BE2C (cell line): ENCODE measurements around the gene CFTR.
"Not testable (repeated sequence)": the region's sequence is repeated elsewhere in the genome, so short reads cannot be mapped to it uniquely, and the experiment has no call there.

Experiments used
- DNase-seq: peaks from one replicate; pipeline ENCODE4 v3.0.0-alpha.2; 2020
- H3K27me3 ChIP-seq: fragments of 250-450 bp; sonication (Bioruptor Pico); 2 replicates; pipeline ENCODE4 v1.5.1; 2020; ENCODE audit warnings: mild to moderate bottlenecking
- H3K36me3 ChIP-seq: fragments of 250-450 bp; sonication (Bioruptor Pico); 2 replicates; pipeline ENCODE4 v1.5.1; 2020; ENCODE audit warnings: mild to moderate bottlenecking
- H3K4me1 ChIP-seq: fragments of 250-450 bp; sonication (Bioruptor Pico); 2 replicates; pipeline ENCODE4 v1.5.1; 2020
- H3K4me3 ChIP-seq: 2 replicates; pipeline ENCODE4 v1.5.1; 2011; ENCODE audit warnings: low read depth, low read length
- H3K9me3 ChIP-seq: fragments of 250-450 bp; sonication (Bioruptor Pico); 2 replicates; pipeline ENCODE4 v1.5.1; 2020
- TF ChIP-seq, protein P1 (sequence below): IDR thresholded peaks from 2 replicates; pipeline ENCODE4 v1.5.1; 2012; ENCODE audit warnings: mild to moderate bottlenecking, low read depth, low read length

CFTR gene

DNA sequence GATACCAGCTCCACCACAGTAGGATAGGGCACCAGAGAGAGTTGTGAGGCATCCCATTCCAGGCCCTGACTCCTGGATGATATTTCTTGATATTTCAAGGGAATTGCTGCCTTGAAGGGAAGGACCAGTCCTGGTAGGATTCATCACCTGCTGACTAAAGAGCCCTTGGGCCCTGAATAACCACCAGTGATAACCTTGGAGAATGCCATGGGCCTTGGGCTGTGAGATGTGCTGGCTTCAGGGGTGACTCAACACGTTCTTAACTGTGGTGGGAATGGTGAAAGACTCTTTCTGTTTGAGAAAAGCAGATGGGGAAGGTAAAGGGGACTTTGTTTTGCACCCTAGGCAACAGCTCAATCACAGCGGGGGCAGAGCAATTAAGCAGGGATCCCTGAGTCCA, 31.2 kb upstream of the CFTR start:
- Histone ChIP-seq H3K36me3 (no peaks in the 10 kb centered on the region), H3K9me3 (no peaks in the 10 kb centered on the region), H3K4me3 (no peak overlapping the region), H3K27me3 (no peaks in the 10 kb centered on the region), H3K4me1 (no peaks in the 10 kb centered on the region)
- no peak for DNase-seq
- TF ChIP-seq, protein P1, sequence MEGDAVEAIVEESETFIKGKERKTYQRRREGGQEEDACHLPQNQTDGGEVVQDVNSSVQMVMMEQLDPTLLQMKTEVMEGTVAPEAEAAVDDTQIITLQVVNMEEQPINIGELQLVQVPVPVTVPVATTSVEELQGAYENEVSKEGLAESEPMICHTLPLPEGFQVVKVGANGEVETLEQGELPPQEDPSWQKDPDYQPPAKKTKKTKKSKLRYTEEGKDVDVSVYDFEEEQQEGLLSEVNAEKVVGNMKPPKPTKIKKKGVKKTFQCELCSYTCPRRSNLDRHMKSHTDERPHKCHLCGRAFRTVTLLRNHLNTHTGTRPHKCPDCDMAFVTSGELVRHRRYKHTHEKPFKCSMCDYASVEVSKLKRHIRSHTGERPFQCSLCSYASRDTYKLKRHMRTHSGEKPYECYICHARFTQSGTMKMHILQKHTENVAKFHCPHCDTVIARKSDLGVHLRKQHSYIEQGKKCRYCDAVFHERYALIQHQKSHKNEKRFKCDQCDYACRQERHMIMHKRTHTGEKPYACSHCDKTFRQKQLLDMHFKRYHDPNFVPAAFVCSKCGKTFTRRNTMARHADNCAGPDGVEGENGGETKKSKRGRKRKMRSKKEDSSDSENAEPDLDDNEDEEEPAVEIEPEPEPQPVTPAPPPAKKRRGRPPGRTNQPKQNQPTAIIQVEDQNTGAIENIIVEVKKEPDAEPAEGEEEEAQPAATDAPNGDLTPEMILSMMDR: no peak

DNA sequence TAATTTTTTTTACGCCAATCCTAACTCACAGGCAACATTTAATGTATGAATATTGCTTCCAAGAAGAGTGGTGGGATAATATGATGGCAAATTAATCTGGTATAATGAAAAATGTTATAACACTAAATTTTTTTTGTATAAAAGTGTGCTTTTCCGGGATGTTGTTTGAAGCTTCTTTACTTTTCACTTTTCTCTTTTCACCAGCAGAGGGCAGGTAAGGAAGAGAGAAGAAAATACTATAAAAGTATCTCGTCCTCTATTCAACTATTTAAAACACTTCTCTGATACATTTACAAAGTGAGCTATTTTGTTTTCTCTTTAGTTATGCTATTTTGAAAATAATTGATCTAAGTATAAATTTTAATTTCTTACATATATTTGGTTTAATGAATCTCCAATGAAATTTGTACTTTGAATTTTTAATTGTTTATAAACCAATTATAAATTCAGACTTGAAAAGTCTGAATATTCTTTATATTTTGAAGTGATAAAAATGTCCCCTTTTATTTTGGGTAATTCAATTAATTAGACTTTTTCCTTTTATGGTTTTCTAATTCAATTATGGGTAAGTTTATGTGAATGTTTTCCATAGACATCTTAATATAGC, 20.7 kb upstream of the CFTR start:
- TF ChIP-seq, protein P1: peak; percentile 66
- H3K4me1 ChIP-seq: no peaks in the 10 kb centered on the region
- no peaks in the 10 kb centered on the region for H3K36me3 ChIP-seq
- H3K4me3 ChIP-seq: no peak overlapping the region
- H3K9me3 ChIP-seq: no peaks in the 10 kb centered on the region
- 0 out of 2 replicates have a peak, but pooled peaks cover 2% of the 10 kb centered on the region for H3K27me3 ChIP-seq
- DNase-seq: no peak

DNA sequence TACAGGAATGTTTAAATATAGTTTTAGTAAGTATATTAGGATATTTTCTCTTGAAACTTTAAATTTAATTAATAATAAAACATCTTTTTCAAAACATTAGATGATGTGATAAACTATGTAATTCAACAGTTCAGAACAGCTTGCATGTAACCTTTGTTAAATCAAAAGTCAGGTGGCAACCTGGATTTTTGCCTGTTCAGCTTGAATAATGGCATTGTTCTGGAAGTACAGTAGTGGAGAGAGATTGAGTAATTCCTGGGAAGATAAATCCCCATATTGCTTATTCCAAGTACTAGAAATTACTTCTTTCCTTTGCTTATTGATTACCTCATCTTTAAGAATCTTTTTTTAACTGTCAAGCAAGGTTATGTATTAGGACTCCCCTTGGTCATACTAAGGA, 20.1 kb upstream of the CFTR start:
- no peak overlapping the region for H3K4me3 ChIP-seq
- 0 out of 2 replicates have a peak, but pooled peaks cover 2% of the 10 kb centered on the region for H3K27me3 ChIP-seq
- H3K9me3 ChIP-seq: no peaks in the 10 kb centered on the region
- H3K36me3 ChIP-seq: no peaks in the 10 kb centered on the region
- no peaks in the 10 kb centered on the region for H3K4me1 ChIP-seq
- TF ChIP-seq, protein P1: no peak
- no peak for DNase-seq

DNA sequence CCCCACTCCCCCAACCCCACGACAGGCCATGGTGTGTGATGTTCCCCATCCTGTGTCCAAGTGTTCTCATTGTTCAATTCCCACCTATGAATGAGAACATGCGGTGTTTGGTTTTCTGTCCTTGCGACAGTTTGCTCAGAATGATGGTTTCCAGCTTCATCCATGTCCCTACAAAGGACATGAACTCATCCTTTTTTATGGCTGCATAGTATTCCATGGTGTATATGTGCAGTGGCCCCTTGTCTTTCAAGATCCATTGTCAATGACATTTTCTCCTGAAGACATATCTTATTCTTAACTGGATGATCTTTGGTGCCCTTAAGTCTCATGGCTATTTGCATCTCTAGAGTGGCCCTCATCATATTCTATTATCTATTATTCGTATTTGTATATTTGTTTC, 19.0 kb upstream of the CFTR start:
- not testable (repeated sequence) for H3K27me3 ChIP-seq, H3K4me1 ChIP-seq, H3K4me3 ChIP-seq, H3K9me3 ChIP-seq, DNase-seq, H3K36me3 ChIP-seq

DNA sequence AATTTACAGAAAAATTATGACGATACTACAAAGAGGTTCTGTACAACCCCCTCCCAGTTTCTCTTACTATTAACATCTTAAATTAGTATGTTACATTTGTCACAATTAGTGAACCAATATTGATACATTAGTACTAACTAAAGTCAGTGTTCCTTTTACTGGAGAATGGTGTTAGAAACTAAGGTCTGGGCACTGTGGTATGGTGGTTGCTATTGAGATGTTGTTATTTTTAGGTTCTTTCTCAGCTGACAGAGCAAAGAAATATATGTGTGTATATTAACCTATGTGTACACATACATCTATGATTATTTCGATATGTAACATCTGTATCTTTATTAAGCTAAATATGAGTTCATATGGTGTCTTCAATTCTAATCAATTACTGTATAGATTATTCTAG, 11.7 kb upstream of the CFTR start:
- H3K36me3 ChIP-seq: no peaks in the 10 kb centered on the region
- H3K4me3 ChIP-seq: no peak overlapping the region
- H3K4me1 ChIP-seq: no peaks in the 10 kb centered on the region
- no peaks in the 10 kb centered on the region for H3K9me3 ChIP-seq
- TF ChIP-seq, protein P1: no peak
- DNase-seq: no peak
- H3K27me3 ChIP-seq: no peaks in the 10 kb centered on the region

DNA sequence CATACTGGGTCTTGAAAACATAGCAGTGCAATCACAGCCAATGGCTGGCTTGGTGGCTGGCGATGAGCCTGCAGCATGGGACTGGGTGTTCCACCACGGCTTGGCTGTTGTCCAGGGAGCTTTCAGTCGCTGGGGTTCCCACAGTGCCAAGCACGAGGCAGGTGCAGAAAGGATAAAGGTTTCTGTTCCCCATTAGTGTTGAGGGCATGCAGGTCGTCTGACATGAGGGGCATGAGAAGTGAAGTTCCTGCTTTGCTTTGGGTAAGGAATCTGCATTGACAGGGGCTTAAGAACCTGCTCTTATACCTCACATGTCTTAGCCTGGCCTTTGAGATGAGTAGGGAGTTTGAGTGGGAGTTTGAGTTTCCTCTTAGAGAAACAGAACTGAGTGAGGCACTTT, 9.0 kb upstream of the CFTR start:
- no peaks in the 10 kb centered on the region for H3K9me3 ChIP-seq
- TF ChIP-seq, protein P1: no peak
- H3K4me1 ChIP-seq: no peaks in the 10 kb centered on the region
- H3K4me3 ChIP-seq: no peak overlapping the region
- no peaks in the 10 kb centered on the region for H3K36me3 ChIP-seq
- peak; percentile 7 for DNase-seq
- H3K27me3 ChIP-seq: no peaks in the 10 kb centered on the region

DNA sequence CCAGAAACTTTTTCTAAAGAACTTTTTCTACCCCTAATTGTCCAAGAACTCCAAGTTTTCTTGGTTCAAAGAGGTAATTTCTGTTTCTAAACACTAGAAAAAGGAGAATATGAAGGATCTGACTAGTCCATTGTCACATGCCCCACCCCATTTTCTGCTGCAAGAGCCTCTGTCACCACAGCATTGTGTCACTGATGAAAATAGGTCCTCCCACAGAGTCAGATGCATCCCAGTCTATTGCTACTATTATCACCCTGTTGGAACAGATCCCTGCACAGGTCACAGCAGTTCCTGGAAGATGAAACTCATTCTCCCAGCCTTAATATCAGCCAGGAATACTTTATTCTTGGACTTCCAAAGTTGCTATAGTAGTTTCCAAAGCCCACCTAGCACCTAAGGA, 7.5 kb upstream of the CFTR start:
- TF ChIP-seq, protein P1: no peak
- DNase-seq: no peak
- no peaks in the 10 kb centered on the region for H3K9me3 ChIP-seq
- H3K27me3 ChIP-seq: no peaks in the 10 kb centered on the region
- no peaks in the 10 kb centered on the region for H3K4me1 ChIP-seq
- H3K4me3 ChIP-seq: no peak overlapping the region
- no peaks in the 10 kb centered on the region for H3K36me3 ChIP-seq
